Body of pancreas (tissue), 4 donors: ENCODE measurements around the gene ZSWIM3. TPM values are rescaled to one million over a fixed set of nuclear protein-coding genes. Genes with fewer than 3 reads are reported as not detected.

Experiments used
- ATAC-seq: fragments of 150-250 bp; one replicate; pipeline ENCODE4 v1.9.1; 2016
- DNase-seq, 4 donors: peaks; one replicate each; pipeline ENCODE4 v3.0.0-alpha.2; 2019
- H3K27ac ChIP-seq, 4 donors: fragments of 200-600 bp; sonication (generic); 1 replicate in 3 of 4; 2 replicates in 1 of 4; pipeline versions ENCODE4 v1.5.1 to v1.6.1; 2016 to 2019; ENCODE audit warnings: mild to moderate bottlenecking in 1 of 4, mixed read lengths in 1 of 4, moderate library complexity in 1 of 4
- H3K27me3 ChIP-seq, 2 donors: fragments of 200-600 bp; sonication (generic); one replicate each; pipeline ENCODE4 v1.6.0; 2016; ENCODE audit warnings: mild to moderate bottlenecking in 1 of 2
- H3K36me3 ChIP-seq, 2 donors: fragments of 200-600 bp; sonication (generic); replicated peaks in 1 of 2; 2 replicates each; pipeline ENCODE4 v1.5.1; 2016; ENCODE audit warnings: low read depth in 2 of 2; ENCODE audit not compliant: insufficient read depth in 1 of 2
- H3K4me1 ChIP-seq: fragments of 200-600 bp; sonication (generic); one replicate; pipeline ENCODE4 v1.6.0; 2016
- H3K4me3 ChIP-seq, 2 donors: fragments of 200-600 bp; sonication (generic); 1 replicate in 1 of 2; 2 replicates in 1 of 2; pipeline ENCODE4 v1.5.1; 2016 to 2019
- H3K9me3 ChIP-seq, 3 donors: fragments of 200-600 bp; sonication (generic); 1 replicate in 2 of 3; 2 replicates in 1 of 3; pipeline ENCODE4 v1.5.1; 2016
- CTCF ChIP-seq, 7 experiments: fragments of 450-650 bp in 4 of 7; fragments of 200-600 bp in 3 of 7; sonication (generic) in 3 of 7; IDR thresholded peaks; one replicate each; pipeline ENCODE4 v1.5.1; 2016 to 2019; ENCODE audit warnings: antibody characterized with exemption in 7 of 7
- POLR2A ChIP-seq, 3 donors: fragments of 450-650 bp; IDR thresholded peaks; one replicate each; pipeline ENCODE4 v1.6.1; 2016; ENCODE audit warnings: antibody characterized with exemption in 3 of 3, mild to moderate bottlenecking in 2 of 3
- WGBS, 2 donors: methylation state at CpG; one replicate each; pipeline ENCODE4 v1.1.5; 2017; 5-methylcytosine and 5-hydroxymethylcytosine counted together
- intact Hi-C: fragments of 100-400 bp; cut with DNase I; formaldehyde crosslinking; loops from one replicate; pipeline ENCODE4 v1.15.1; 2023
- total RNA-seq, 2 donors: library from RNA; depleted of rRNA; stranded (reverse); fragments of >200 nt; gene quantifications; one replicate each; pipeline ENCODE4 v1.1.0, GENCODE V29; 2016

Gene ZSWIM3
- total RNA-seq, 2 donors from 2014 or later = 1.6 to 2.1 TPM

GRCh38 chr20:45878076-45878761, 20.8 kb downstream of the ZSWIM3 start:
- Histone ChIP-seq H3K4me1 (peaks cover 10% of the 10 kb centered on the region), H3K4me3 (no peak overlapping the region), H3K27me3 (no peaks in the 10 kb centered on the region), H3K36me3 (peaks cover 0 to 4% of the 10 kb centered on the region in 2 donors), H3K9me3 (no peaks in the 10 kb centered on the region), H3K27ac (no peak overlapping the region)
- intact Hi-C loops = no loop called here
- TF ChIP-seq POLR2A (IDR thresholded peaks at IDR 0.05) = no peak
- TF ChIP-seq CTCF (IDR thresholded peaks at IDR 0.05) = no peak
- no peak for DNase-seq
- ATAC-seq = no peak
- 91 to 94% methylated on average over 8 to 13 of the region's 13 CpGs for WGBS, 2 donors

- H3K4me1 ChIP-seq = peaks cover 10% of the 10 kb centered on the region
- WGBS, 2 donors = 0% methylated on average over 16 to 23 of the region's 23 CpGs
Observed at GRCh38 chr20:45880988-45881788, 23.8 kb downstream of the ZSWIM3 start, which contains the start of gene ZSWIM1. ZSWIM1 (plus strand) TSS chr20:45881227; CDS start chr20:45882593, 1,366 bp downstream.

GRCh38 chr20:45882469-45883099, 25.2 kb downstream of the ZSWIM3 start:
- H3K36me3 ChIP-seq = peaks cover 0 to 12% of the 10 kb centered on the region in 2 donors
- no peaks in the 10 kb centered on the region for H3K27me3 ChIP-seq
- 66% methylated on average over 4 of the region's 4 CpGs for WGBS, 2 donors
- no peaks in the 10 kb centered on the region for H3K9me3 ChIP-seq
- no peak for TF ChIP-seq CTCF (IDR thresholded peaks at IDR 0.05)
- TF ChIP-seq POLR2A (IDR thresholded peaks at IDR 0.05) = no peak
- peaks cover 10% of the 10 kb centered on the region for H3K4me1 ChIP-seq
- H3K27ac ChIP-seq = no peak overlapping the region
- ATAC-seq (no peak), DNase-seq (no peak)
- no peak overlapping the region for H3K4me3 ChIP-seq
- intact Hi-C loops = no loop called here

More at GRCh38 chr20:45880988-45881788, 23.8 kb downstream of the ZSWIM3 start, which contains the start of gene ZSWIM1:
- TF ChIP-seq POLR2A (IDR thresholded peaks at IDR 0.05) (peak in 2 of 3 donors; percentile 75 to 76), CTCF (IDR thresholded peaks at IDR 0.05) (no peak)
- no peaks in the 10 kb centered on the region for H3K27me3 ChIP-seq
- intact Hi-C loops = no loop called here
- H3K4me3 ChIP-seq = peak within 1 kb of the TSS; percentile 17 to 30
- peak within 1 kb of the TSS; percentile 63 to 86 (median 78) for H3K27ac ChIP-seq
- ATAC-seq (peak; percentile 100), DNase-seq (peak; percentile 100)
- H3K36me3 ChIP-seq = peaks cover 0 to 12% of the 10 kb centered on the region in 2 donors
- H3K9me3 ChIP-seq = no peaks in the 10 kb centered on the region

GRCh38 chr20:45883100-45883469, 25.7 kb downstream of the ZSWIM3 start:
- TF ChIP-seq CTCF (IDR thresholded peaks at IDR 0.05) = no peak
- 74 to 76% methylated on average over 8 to 9 of the region's 9 CpGs for WGBS, 2 donors
- Histone ChIP-seq H3K27ac (no peak overlapping the region), H3K36me3 (peaks cover 0 to 8% of the 10 kb centered on the region in 2 donors), H3K9me3 (no peaks in the 10 kb centered on the region), H3K27me3 (no peaks in the 10 kb centered on the region), H3K4me3 (no peak overlapping the region), H3K4me1 (peaks cover 10% of the 10 kb centered on the region)
- no peak for DNase-seq
- ATAC-seq = no peak
- intact Hi-C loops = no loop called here
